GM12873 (cell line): ENCODE results near the gene CD244.

Experiments used
- CTCF ChIP-seq: IDR thresholded peaks from 2 replicates; pipeline ENCODE4 v1.5.1; 2012; ENCODE audit warnings: low read depth, mild to moderate bottlenecking, moderate library complexity, low read length, control low read depth; ENCODE audit not compliant: insufficient read depth; ENCODE audit errors: missing control alignments

CD244 gene

GRCh38 chr1:160781186-160781766 lies 81.4 kb downstream of the CD244 start:
- no peak for TF ChIP-seq CTCF

GRCh38 chr1:160780398-160780755 lies 82.3 kb downstream of the CD244 start:
- no peak for TF ChIP-seq CTCF
